ENCODE data around the gene PGAM2. TPM values are rescaled to one million over a fixed set of nuclear protein-coding genes. Genes with fewer than 3 reads are reported as not detected.

PGAM2 gene
- total RNA-seq, 1 experiment from 2014 or later: 8.7 TPM

- Histone ChIP-seq H3K27me3 (ENCODE audit: insufficient read depth, low read length) (no peaks in the 10 kb centered on the region), H2AK5ac (ENCODE audit: insufficient read length, low read length) (no peak overlapping the region), H3K23me2 (ENCODE audit: insufficient read length, low read depth, low read length, poor library complexity, severe bottlenecking) (no peaks in the 10 kb centered on the region), H2BK12ac (ENCODE audit: insufficient read length, low read depth, low read length) (no peak overlapping the region), H3K4me1 (ENCODE audit: insufficient read depth, low read length) (no peaks in the 10 kb centered on the region), H3T11ph (ENCODE audit: low read length) (no peak overlapping the region), H4K91ac (ENCODE audit: insufficient read length, low read depth, low read length) (no peak overlapping the region), H2BK120ac (ENCODE audit: low read depth, low read length, poor library complexity, severe bottlenecking) (no peak overlapping the region), H3K79me1 (ENCODE audit: insufficient read depth, low read depth, low read length, poor library complexity, severe bottlenecking) (no peaks in the 10 kb centered on the region), H2BK15ac (ENCODE audit: low read depth, low read length) (no peak overlapping the region), H3K79me2 (ENCODE audit: insufficient read depth, low read length) (no peaks in the 10 kb centered on the region), H3K9ac (ENCODE audit: extremely low read depth, insufficient read length, low read length) (no peak overlapping the region), H4K5ac (ENCODE audit: insufficient read length, low read depth, low read length) (no peak overlapping the region), H3K4me2 (ENCODE audit: insufficient read depth, insufficient read length, low read length) (no peak overlapping the region), H4K8ac (replicated peaks; ENCODE audit: insufficient read length, low read depth, low read length) (no peak overlapping the region), H4K20me1 (ENCODE audit: control insufficient read depth, insufficient read depth, insufficient read length) (no peaks in the 10 kb centered on the region), H2AFZ (ENCODE audit: low read length) (no peak overlapping the region), H3K14ac (ENCODE audit: insufficient read depth, low read length) (no peak overlapping the region), H3K18ac (ENCODE audit: insufficient read length, low read depth, low read length) (no peak overlapping the region), H3K9me3 (ENCODE audit: control insufficient read depth, low read depth, low read length) (no peaks in the 10 kb centered on the region), H3K27ac (ENCODE audit: insufficient read length, low read depth, low read length) (no peak overlapping the region), H3K4ac (ENCODE audit: low read depth, low read length) (no peak overlapping the region), H3K23ac (ENCODE audit: insufficient read length, low read depth, low read length) (no peak overlapping the region), H2BK20ac (ENCODE audit: low read depth, low read length, poor library complexity, severe bottlenecking) (no peak overlapping the region), H3K56ac (ENCODE audit: insufficient read length, low read depth, low read length) (no peak overlapping the region), H2BK5ac (ENCODE audit: insufficient read length, low read length) (no peak overlapping the region)
- no peaks in the 10 kb centered on the region for H3K4me1 Mint-ChIP-seq
- TF ChIP-seq CTCF (conservative IDR thresholded peaks at IDR 0.05): no peak
- WGBS (ENCODE audit: extremely low coverage, insufficient read length, low lambda C conversion rate): no CpG with 5 or more reads among the region's 17 CpGs
- H3K4me3 Mint-ChIP-seq: no peak overlapping the region
- H3K27me3 Mint-ChIP-seq (ENCODE audit: low read depth): peaks cover under 1% of the 10 kb centered on the region
- peak overlapping the region in 1 of 3 experiments; percentile 35; a peak in 1 of 7 replicates for H3K27ac Mint-ChIP-seq
- peaks cover 15 to 58% (median 51%) of the 10 kb centered on the region in 3 experiments for H3K36me3 Mint-ChIP-seq (ENCODE audit: insufficient read depth in 1 of 3, low read depth in 3 of 3)
- no peak for DNase-seq
- H3K9me3 Mint-ChIP-seq: no peaks in the 10 kb centered on the region; a peak in 1 of 5 replicates
Observed at GRCh38 chr7:44075296-44076075, 10.1 kb upstream of the PGAM2 start.

All from H9 (cell line).